Stimulated activated CD4-positive, alpha-beta T cell treated with anti-CD3 and anti-CD28 coated beads, TNF-alpha, amount 100 ng/mL, for 24 hours (primary cell): Measurements from ENCODE around the gene BARX2.
"Not testable (repeated sequence)": the region's sequence is repeated elsewhere in the genome, so short reads cannot be mapped to it uniquely, and the experiment has no call there.

Source experiments
- DNase-seq, 3 experiments: peaks; one replicate each; pipeline ENCODE4 v3.0.0-alpha.2; 2020; ENCODE audit warnings: low read depth in 3 of 3

BARX2 gene

GRCh38 chr11:129375751-129376657, at the start of gene BARX2:
Gene BARX2, plus strand, starts transcription at chr11:129375848. Its CDS starts 188 bp downstream, at chr11:129376036.
- peak in 1 of 3 experiments; percentile 37 for DNase-seq

- DNase-seq, result no peak
Observed at GRCh38 chr11:129326921-129327320, 48.7 kb upstream of the BARX2 start.

- DNase-seq, result not testable (repeated sequence)
Observed at GRCh38 chr11:129327708-129328107, 47.9 kb upstream of the BARX2 start.

- no peak for DNase-seq
Observed at GRCh38 chr11:129328756-129329155, 46.9 kb upstream of the BARX2 start.

GRCh38 chr11:129331217-129331616, 44.4 kb upstream of the BARX2 start:
- no peak for DNase-seq

- DNase-seq, result peak; percentile 32 to 63 (median 52)
Observed at GRCh38 chr11:129331871-129332274, 43.8 kb upstream of the BARX2 start.

GRCh38 chr11:129333873-129334272, 41.8 kb upstream of the BARX2 start:
- no peak for DNase-seq

GRCh38 chr11:129344301-129344940, 31.2 kb upstream of the BARX2 start:
- not testable (repeated sequence) for DNase-seq

GRCh38 chr11:129346916-129347315, 28.7 kb upstream of the BARX2 start:
- DNase-seq, result no peak

- no peak for DNase-seq
Observed at GRCh38 chr11:129348813-129349212, 26.8 kb upstream of the BARX2 start.

GRCh38 chr11:129352676-129353075, 23.0 kb upstream of the BARX2 start:
- DNase-seq, result no peak

GRCh38 chr11:129354691-129355090, 21.0 kb upstream of the BARX2 start:
- no peak for DNase-seq

GRCh38 chr11:129359748-129360147, 15.9 kb upstream of the BARX2 start:
- no peak for DNase-seq

- peak; percentile 53 to 78 (median 56) for DNase-seq
Observed at GRCh38 chr11:129364143-129364654, 11.4 kb upstream of the BARX2 start.

GRCh38 chr11:129365816-129366215, 9.8 kb upstream of the BARX2 start:
- no peak for DNase-seq

- DNase-seq, result no peak
Observed at GRCh38 chr11:129366737-129367597, 8.7 kb upstream of the BARX2 start.

- DNase-seq, result no peak
Observed at GRCh38 chr11:129368889-129369672, 6.6 kb upstream of the BARX2 start.

- DNase-seq, result no peak
Observed at GRCh38 chr11:129370715-129371114, 4.9 kb upstream of the BARX2 start.

- DNase-seq, result no peak
Observed at GRCh38 chr11:129372609-129373488, 2.8 kb upstream of the BARX2 start.

- DNase-seq, result no peak
Observed at GRCh38 chr11:129373489-129373953, 2.1 kb upstream of the BARX2 start.
